ENCODE results near the gene SELP. TPM values are rescaled to one million over a fixed set of nuclear protein-coding genes. Genes with fewer than 3 reads are reported as not detected.

The SELP gene
- total and polyA plus RNA-seq, 2 of the 8 experiments (the other 6 are each of a cell fraction or from before 2014, with no cell fraction given): not detected

DNA sequence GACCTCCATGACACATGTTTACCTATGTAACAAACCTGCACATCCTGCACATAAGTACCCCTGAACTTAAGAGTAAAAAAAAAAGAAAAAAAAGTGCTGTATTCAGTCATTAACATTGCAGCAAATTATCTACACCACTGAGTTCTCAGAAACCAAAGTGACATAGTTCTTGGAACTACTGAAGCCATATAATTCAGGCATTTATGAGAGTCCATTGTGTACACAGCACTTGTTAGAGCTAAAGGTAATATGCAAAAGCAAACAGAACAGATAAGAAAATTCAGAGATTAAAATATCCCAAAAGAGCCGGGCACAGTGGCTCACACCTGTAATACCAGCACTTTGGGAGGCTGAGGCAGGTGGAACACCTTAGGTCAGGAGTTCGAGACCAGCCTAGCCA, 81.6 kb downstream of the SELP start:
- H2BK5ac ChIP-seq (ENCODE audit: low read depth, low read length): no peak overlapping the region
- no peak overlapping the region for H3K56ac ChIP-seq (replicated peaks; ENCODE audit: insufficient read length, low read depth, low read length)
- H2AFZ ChIP-seq (ENCODE audit: low read length): no peak overlapping the region
- 75% methylated on average over 2 of the region's 2 CpGs; no CpG with 5 or more reads in 1 of the 2 experiments for WGBS, 2 experiments (ENCODE audit: extremely low coverage in 1 of 2, insufficient coverage in 1 of 2, insufficient read length in 1 of 2, insufficient replicate concordance in 2 of 2, low coverage in 1 of 2, low lambda C conversion rate in 2 of 2, missing lambda C conversion rate in 1 of 2)
- H2BK120ac ChIP-seq (replicated peaks; ENCODE audit: low read depth, low read length): no peak overlapping the region
- H3K27ac ChIP-seq (ENCODE audit: low read depth, low read length): no peak overlapping the region
- no peak overlapping the region for H3K9ac ChIP-seq (replicated peaks in 1 of 4; ENCODE audit: extremely low read depth in 1 of 4, low read depth in 3 of 4, low read length in 3 of 4)
- no peak overlapping the region for H4K91ac ChIP-seq (replicated peaks; ENCODE audit: insufficient read length, low read length)
- no peaks in the 10 kb centered on the region for H3K4me1 ChIP-seq (replicated peaks in 1 of 4; ENCODE audit: control insufficient read depth in 3 of 4, insufficient read depth in 4 of 4, low read length in 3 of 4)
- CTCF ChIA-PET (ENCODE audit: partially characterized antibody): interaction anchor here (0.8 to 5.9 kb wide), 7 partner anchors 12 to 261 kb away, joined by 3 to 37 read pairs (median 7); partner anchors contain the start of gene F5
- DNase-seq (ENCODE audit: low read depth in 1 of 2, low spot score in 2 of 2) (no peak), FAIRE-seq (no peak)
- no peak overlapping the region for H2BK20ac ChIP-seq (ENCODE audit: low read length)
- no peak overlapping the region for H3K23ac ChIP-seq (ENCODE audit: insufficient read length)
- no peak for TF ChIP-seq SRF (IDR thresholded peaks at IDR 0.05; ENCODE audit: low read depth, low read length)
- no peak for TF ChIP-seq BACH1 (IDR thresholded peaks at IDR 0.05; ENCODE audit: low read length)
- TF ChIP-seq RFX5 (IDR thresholded peaks at IDR 0.05; ENCODE audit: borderline replicate concordance, low read depth, low read length): no peak
- TF ChIP-seq KDM1A (IDR thresholded peaks at IDR 0.05; ENCODE audit: borderline replicate concordance, low read length): no peak
- TF ChIP-seq SUZ12 (IDR thresholded peaks at IDR 0.05; ENCODE audit: low read length): no peak
- no peak for TF ChIP-seq TEAD4 (IDR thresholded peaks at IDR 0.05; ENCODE audit: low read depth, low read length)
- TF ChIP-seq EP300 (IDR thresholded peaks at IDR 0.05; ENCODE audit: borderline replicate concordance in 1 of 2, low read depth in 2 of 2, low read length in 2 of 2): no peak
- TF ChIP-seq RNF2 (IDR thresholded peaks at IDR 0.05; ENCODE audit: borderline replicate concordance, low read depth, low read length, missing control alignments, poor library complexity, severe bottlenecking): no peak
- no peak for TF ChIP-seq SIN3A (conservative IDR thresholded peaks at IDR 0.05 in 1 of 2, IDR thresholded peaks at IDR 0.05 in 1 of 2; ENCODE audit: low read depth in 1 of 2, low read length in 2 of 2)
- no peak for TF ChIP-seq SIX5 (IDR thresholded peaks at IDR 0.05; ENCODE audit: low read depth, low read length)
- no peak for TF ChIP-seq TCF12 (IDR thresholded peaks at IDR 0.05; ENCODE audit: low read depth, low read length)
- no peak for TF ChIP-seq TAF1 (IDR thresholded peaks at IDR 0.05; ENCODE audit: low read depth, low read length)
- TF ChIP-seq SP4 (IDR thresholded peaks at IDR 0.05; ENCODE audit: low read length): no peak
- no peak overlapping the region for H4K5ac ChIP-seq (ENCODE audit: insufficient read length, low read depth, low read length)
- H3K27me3 ChIP-seq (replicated peaks in 1 of 4; ENCODE audit: control insufficient read depth in 3 of 4, extremely low read depth in 1 of 4, insufficient read depth in 3 of 4, low read length in 3 of 4): no peaks in the 10 kb centered on the region
- H3K4me3 ChIP-seq (ENCODE audit: extremely low read depth in 1 of 4, insufficient read depth in 2 of 4, low read depth in 3 of 4, low read length in 4 of 4): no peak overlapping the region
- no peak overlapping the region for H2BK12ac ChIP-seq (ENCODE audit: low read depth, low read length)
- H2BK15ac ChIP-seq (ENCODE audit: low read length): no peak overlapping the region
- H3K79me1 ChIP-seq (ENCODE audit: low read depth, low read length): no peaks in the 10 kb centered on the region
- H3K36me3 ChIP-seq (ENCODE audit: control insufficient read depth in 2 of 4, insufficient read depth in 4 of 4, low read length in 3 of 4): no peaks in the 10 kb centered on the region
- H3K14ac ChIP-seq (ENCODE audit: insufficient read length): no peak overlapping the region
- H2AK5ac ChIP-seq (ENCODE audit: low read depth, low read length): no peak overlapping the region
- H3K4ac ChIP-seq (replicated peaks; ENCODE audit: insufficient read length, low read depth, low read length): no peak overlapping the region
- no peaks in the 10 kb centered on the region for H3K9me3 ChIP-seq (ENCODE audit: insufficient read depth in 2 of 2, low read depth in 1 of 2, low read length in 1 of 2)
- no peak overlapping the region for H3K4me2 ChIP-seq (ENCODE audit: insufficient read depth in 1 of 2, low read depth in 2 of 2, low read length in 2 of 2)
- H3K79me2 ChIP-seq (ENCODE audit: control insufficient read depth in 1 of 2, insufficient read depth in 2 of 2, low read length in 2 of 2): no peaks in the 10 kb centered on the region
- H3K23me2 ChIP-seq (ENCODE audit: low read depth, low read length): no peaks in the 10 kb centered on the region
- no peak overlapping the region for H4K8ac ChIP-seq (ENCODE audit: extremely low read depth, insufficient read depth, low read length)
- POLR2A ChIA-PET (ENCODE audit: partially characterized antibody): interaction anchor here (1.3 to 2.0 kb wide), 2 partner anchors 62 to 345 kb away, joined by 3 to 6 read pairs; partner anchors contain the start of gene SLC19A2
- no peak overlapping the region for H3K18ac ChIP-seq (ENCODE audit: extremely low read depth, low read length)
- H4K20me1 ChIP-seq (replicated peaks in 1 of 2; ENCODE audit: control insufficient read depth in 1 of 2, insufficient read depth in 2 of 2, low read length in 2 of 2): no peaks in the 10 kb centered on the region
